HG02642 (cell line): ENCODE results near the gene TEX51.

Experiments used
- ATAC-seq: cut with Tn5 transposase; IDR thresholded peaks from one replicate; pipeline ENCODE4 v1.9.1; 2021; ENCODE audit warnings: mild to moderate bottlenecking; ENCODE audit not compliant: unreplicated experiment, poor library complexity

Gene TEX51

DNA sequence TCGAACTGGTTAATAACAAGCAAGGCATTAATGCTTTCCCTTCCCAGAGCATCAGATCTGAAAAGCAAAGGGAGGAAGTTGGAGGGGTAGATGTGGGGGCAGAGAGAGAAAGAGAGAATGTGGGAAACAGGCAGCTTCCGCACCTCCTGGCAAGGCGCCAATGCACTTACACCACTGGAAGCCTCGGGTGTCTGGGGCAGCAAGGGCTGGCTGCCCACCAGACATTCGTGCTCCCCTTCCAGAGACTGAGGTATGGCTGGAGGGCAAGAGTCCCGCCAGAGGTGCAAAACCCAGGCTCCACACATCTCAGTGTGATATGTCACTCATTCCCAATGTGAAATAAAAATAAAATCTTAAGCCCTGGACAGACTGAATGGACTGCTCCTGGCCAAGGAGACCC, 46.4 kb downstream of the TEX51 start:
- no peak for ATAC-seq

DNA sequence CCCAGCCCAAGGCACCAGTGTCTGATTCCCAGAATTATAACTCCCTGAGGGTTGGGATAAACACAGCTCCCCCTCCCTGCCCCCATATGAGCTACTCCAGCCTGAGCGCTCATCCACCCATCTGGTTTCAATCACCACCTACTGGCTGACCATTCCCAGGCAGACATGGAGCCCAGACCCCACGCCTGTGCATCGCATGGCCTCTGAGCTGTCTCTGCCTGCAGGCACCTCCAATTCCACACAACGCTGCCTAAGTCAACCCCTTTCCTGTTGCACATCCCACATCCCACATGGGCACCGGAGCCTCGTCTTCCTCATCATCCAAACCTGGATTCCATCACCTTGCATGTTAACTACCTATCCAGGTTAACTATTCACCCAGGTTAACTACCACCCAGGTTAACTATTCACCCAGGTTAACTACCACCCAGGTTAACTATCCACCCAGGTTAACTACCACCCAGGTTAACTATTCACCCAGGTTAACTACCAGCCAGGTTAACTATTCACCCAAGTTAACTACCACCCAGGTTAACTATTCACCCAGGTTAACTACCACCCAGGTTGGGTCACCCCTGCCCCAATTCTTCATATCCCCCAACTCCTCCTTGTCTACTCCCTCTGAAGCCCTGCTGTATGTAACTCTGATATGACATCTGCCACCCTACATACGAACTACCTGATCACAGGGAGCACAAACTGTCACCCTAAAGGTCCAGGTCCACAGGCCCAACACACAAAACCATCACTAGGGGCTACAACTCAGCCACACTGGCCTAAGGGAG, 47.8 kb downstream of the TEX51 start:
- no peak for ATAC-seq

DNA sequence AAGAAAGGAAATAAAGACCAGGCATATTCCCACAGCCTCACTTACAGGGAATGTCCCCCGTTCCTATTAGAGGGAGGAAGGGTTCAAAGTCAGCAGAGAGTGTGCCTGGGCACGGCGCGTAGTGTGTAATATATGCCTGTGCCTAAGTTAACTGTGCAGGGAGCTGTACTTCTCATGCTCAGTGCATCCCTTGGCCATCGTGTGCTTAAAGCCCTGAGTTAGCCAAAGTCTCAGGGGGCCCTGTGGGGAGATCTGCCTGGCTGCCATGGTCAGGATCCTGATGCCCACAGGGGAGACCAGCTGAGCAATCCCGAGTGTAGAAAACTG, 48.4 kb downstream of the TEX51 start:
- no peak for ATAC-seq

DNA sequence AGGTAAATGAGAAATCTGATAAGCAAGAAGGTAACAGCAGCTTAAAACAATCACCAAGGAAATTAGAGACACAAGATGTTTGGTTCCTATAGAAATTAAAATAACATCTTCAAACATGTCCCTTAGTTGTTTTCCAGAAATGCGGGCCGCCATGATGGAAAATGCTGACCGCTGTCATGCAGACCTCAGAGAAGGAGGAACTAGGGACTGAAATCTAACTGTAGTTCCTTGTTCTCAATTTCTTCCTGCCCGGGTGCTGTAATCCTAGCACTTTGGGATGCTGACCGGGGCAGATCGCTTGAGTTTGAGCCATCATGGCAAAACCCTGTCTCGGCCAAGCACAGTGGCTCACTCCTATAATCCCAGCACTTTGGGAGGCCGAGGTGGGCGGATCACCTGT, 51.1 kb downstream of the TEX51 start:
- no peak for ATAC-seq

DNA sequence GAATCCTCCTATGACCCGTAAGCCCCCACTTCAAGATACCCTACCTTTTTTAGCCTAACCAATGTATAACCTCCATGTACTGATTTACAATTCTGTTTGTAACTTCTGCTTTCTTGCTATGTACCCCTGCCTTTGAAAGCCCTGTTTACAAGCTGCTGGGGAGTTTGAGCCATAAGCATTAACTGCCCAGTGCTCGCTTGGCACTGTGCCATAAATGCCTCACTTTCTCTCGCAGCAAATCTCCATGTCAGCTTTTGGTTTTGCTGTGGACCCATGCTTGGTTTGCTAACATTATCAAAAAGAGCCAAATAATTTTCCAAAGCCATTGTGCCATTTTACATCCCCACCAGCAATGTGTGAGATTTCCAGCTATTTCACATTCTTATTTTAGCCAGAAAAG, 51.8 kb downstream of the TEX51 start:
- no peak for ATAC-seq
